Hair follicle dermal papilla cell (primary cell): Measurements from ENCODE around the gene ZNF134. TPM values are rescaled to one million over a fixed set of nuclear protein-coding genes. Genes with fewer than 3 reads are reported as not detected.

Experiments used
- total RNA-seq: library from RNA; depleted of rRNA; stranded (reverse); fragments of >200 nt; gene quantifications from 2 replicates; pipeline ENCODE4 v1.2.3, GENCODE V29; 2012

Gene ZNF134
- total RNA-seq = 33.9 and 40.4 TPM in 2 replicates

DNA sequence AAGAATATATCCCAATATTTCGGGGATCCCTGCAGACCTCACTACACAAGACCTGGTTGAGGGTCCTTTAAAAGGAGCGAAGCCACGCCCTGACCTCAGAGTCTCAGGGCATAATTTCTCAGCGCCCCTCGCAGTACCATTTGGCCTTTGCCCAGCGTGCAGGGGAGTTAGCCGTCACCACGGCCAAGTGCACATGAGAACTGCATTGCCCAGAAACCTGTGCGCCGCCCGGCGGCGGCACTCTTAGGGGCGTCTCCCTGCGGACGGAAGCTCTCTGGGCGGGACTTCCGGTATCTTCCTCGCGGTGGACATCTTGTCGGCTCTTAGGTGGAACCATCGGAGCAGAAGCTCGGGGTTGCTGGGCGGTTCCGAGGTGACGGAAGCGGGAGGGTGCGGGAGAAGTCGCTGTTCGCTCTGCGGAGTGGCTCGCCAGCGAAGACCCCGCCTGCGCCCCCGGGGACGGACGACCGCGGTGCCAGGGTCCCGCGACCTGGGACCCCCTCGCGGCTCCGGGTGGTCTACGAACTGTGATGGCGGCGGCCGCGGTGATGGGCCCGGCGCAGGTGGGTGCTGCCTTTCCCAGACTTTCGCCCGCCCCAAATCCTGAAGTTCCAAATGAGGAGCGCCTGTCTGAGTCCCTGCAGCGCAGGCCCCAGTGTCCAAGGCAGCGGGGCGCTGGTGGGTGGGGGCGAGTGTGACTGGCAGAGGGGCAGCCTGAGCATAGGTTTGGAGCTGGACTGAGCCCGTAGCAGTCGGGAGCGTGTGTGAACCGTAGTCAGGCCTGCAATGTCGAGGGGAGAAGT is at the start of gene ZNF134:
TSS of gene ZNF134 (plus strand) at position 302 of the 803 bp plus-strand sequence. CDS start 5,227 bp downstream, outside the sequence.

DNA sequence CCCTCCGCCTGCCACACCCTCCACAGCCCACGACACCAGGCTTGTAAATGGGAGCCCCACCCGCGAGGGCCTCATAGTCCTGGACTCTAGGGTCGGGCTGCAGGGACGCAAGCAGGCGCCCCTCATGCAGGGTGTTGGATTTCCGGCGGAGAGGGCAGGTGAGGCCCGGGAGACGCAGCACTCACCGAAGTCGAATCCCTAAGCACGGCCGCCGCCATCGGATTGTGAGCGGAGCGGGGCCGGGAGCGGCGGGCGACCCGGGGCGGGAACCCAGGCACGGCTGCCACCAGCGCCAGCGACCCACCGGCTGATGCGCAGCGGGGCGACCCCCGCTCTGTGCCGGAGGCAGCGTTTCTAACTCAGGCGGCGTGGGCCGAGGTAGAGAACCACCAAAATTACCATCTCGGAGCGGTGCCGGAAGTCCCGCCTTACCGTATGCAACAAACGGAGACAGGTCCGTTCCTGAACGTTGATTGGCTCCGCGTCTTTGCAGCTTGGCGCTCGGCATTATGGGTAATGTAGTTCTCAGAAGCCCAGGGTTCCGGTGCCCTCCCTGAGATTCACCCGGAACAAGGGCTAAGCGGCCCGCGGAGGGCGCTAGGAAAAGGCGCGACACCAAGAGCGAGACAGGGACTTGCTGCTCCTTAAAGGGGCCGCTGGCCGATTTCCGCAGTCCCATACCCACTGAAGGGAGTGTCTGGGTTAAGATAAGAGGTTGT is 35.4 kb upstream of the ZNF134 start, which contains the start of gene ZNF416:
TSS of gene ZNF416 (minus strand) at position 425 of the 719 bp plus-strand sequence. CDS start at position 218, 207 bp downstream.

DNA sequence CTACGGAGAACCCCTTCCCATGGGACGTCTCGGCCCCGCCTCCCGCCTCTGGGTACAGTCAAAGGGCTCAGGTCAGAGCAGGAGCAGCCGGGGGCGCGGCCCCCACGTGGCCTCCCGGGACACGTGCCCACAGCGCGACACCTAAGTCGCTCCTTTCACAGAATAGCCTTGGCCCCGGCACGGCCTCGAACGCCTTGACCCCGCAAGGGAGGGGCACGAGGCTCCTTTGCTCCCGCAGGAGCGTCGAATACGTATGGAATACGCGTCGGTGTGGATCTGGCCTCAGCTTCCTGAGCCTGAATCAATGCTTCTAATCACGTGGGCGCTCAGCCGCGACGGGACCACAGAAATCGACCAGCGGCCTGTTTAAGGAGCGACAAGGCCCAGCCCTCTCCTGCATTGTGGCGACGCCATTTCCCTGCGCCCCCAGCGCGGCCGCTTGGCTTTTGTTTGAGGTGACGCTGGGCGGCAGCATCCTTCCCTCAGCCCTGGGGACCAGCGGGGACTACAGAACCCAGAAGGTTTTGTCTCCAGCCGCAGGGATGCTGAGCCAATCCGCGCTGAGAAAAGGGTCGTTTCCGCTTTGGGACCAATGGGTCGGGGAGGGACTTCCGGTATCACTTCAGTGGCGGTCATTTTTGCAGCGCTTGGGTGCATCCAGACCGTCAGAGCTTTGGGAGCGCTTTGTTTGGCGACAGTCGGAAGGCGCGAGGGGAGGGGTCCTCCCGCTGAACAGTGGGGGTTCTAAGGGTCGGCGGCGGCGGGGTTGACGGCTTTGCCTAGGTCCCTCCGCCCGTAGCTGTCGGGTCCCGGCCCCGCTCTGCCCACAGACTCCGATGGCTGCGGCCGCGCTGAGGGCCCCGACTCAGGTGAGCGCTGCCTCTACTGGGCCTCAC is 30.3 kb upstream of the ZNF134 start, which contains the start of gene ZIK1:
TSS of gene ZIK1 (plus strand) at position 625 of the 896 bp plus-strand sequence. CDS start at position 837, 212 bp downstream.

DNA sequence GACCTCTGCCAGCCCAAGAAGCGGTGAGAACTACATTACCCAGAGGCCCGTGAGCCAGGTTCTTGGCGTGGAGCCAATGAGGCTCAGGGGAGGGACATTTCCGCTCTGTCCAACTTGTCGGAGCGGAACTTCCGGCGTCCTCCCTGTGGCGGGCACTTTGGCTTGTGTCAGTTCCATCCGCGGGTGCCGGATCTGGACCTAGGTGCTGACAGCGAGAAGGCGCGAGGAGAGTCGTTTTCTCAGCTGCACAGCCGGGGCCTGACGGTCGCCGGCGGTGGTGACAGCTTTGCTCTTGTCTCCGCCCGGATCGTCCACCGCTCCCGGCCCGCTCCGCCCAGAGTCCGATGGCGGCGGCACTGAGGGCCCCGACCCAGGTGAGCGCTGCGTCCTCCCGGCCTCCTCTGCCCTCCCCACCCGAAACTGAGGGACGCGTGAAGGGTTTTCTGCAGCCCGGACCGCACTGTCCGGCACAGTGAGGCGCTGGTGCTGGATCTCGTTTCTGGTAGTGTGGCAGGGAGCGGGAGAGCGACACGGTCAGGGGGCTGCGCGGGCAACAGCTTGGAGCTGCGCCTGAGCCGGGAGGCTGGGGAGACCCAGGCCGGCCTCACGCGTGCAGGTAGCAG is 14.2 kb upstream of the ZNF134 start, which contains the start of gene ZNF530:
TSS of gene ZNF530 (plus strand) at position 125 of the 623 bp plus-strand sequence. CDS start 4,461 bp downstream, outside the sequence.

DNA sequence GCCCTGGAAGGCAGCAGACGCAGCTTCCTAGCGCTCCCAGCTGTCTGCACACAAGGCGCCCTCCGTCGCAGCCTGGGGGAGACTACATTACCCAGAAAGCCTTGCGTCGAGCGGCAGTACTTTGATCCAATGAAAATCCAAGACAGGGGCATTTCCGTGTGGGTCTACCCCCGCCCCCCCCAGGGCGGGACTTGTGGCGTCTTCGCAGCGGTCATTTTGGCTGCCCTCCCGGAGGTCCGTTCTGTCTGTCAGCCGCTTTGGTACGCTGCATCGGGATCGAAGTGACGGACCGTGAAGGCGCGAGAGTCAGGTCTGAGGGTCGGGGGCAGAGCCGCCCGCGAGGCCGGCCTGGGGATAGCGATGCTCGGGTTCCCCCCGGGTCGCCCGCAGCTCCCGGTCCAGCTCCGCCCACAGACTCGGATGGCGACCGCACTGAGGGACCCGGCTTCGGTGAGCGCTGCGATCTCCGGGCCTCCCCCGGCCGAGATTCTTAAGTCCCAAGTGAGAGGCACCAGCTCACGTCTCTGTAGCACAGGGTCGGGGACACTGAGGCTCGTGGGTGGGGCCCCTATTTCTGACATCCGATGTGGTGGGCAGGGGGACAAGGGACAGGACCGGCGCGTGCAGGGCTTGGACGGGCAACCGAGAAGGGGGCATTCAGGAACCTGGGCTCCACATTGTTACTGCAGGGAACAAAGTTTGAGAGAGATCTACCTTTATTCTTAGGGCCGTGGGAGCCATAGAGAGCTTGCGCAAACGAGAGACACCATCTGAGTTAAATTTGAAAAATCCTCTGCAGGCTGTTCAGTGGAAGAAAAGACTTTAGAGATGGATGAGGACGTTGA is 19.2 kb downstream of the ZNF134 start, which contains the start of gene ZNF211:
TSS of gene ZNF211 (plus strand) at position 182 of the 845 bp plus-strand sequence. CDS start at position 361, 179 bp downstream.

DNA sequence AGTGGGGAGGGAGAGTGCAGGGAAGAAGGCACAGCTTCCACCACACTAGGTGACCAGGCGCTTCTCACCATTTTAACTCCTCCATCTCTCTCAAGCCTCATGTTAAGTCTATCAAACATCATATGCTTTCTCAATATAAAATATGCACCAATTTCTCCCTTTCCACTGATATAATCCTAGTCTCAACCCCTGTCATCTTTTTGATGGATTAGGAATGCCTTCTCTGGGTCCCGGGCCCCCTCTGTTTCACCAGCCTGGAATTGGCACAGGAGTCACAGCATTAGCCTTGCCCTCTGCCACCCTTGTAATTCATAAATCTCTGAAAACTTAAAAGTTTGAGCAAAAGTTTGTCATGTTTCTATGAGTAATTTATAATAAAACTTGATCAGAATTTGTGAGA is 54.6 kb downstream of the ZNF134 start, which contains the start of gene ZSCAN4:
TSS of gene ZSCAN4 (plus strand) at position 301 of the 400 bp plus-strand sequence. CDS start 7,211 bp downstream, outside the sequence.

Other genes with a start within 250 kb of the ZNF134 start
- gene ZNF548, start 224.4 kb upstream of the ZNF134 start, total RNA-seq = 25.4 and 30.2 TPM in 2 replicates
- 14.7 and 14.8 TPM in 2 replicates for gene ZNF17, start 203.1 kb upstream of the ZNF134 start, total RNA-seq
- gene ZNF749, start 178.9 kb upstream of the ZNF134 start, total RNA-seq = 7.6 and 9.8 TPM in 2 replicates
- 0.49 and 0.81 TPM in 2 replicates for gene VN1R1, start 157.1 kb upstream of the ZNF134 start, total RNA-seq
- 21.7 and 23.2 TPM in 2 replicates for gene ZNF772, start 136.7 kb upstream of the ZNF134 start, total RNA-seq
- gene ZNF419, start 126.5 kb upstream of the ZNF134 start, total RNA-seq = 12.0 and 13.1 TPM in 2 replicates
- 24.3 and 31.8 TPM in 2 replicates for gene ZNF773, start 114.3 kb upstream of the ZNF134 start, total RNA-seq
- gene ZNF549, start 86.9 kb upstream of the ZNF134 start, total RNA-seq = 7.0 and 8.8 TPM in 2 replicates
- gene ZNF550, start 54.4 kb upstream of the ZNF134 start, total RNA-seq = 7.3 and 9.4 TPM in 2 replicates
- gene ZNF416, start 35.3 kb upstream of the ZNF134 start, total RNA-seq = 11.2 and 11.3 TPM in 2 replicates
- 11.5 and 13.8 TPM in 2 replicates for gene ZIK1, start 30.1 kb upstream of the ZNF134 start, total RNA-seq
- gene ZNF530, start 14.4 kb upstream of the ZNF134 start, total RNA-seq = 3.8 and 5.0 TPM in 2 replicates
- 9.2 and 9.6 TPM in 2 replicates for gene ZNF211, start 18.9 kb downstream of the ZNF134 start, total RNA-seq
- not detected in 2 replicates for gene ZSCAN4, start 54.7 kb downstream of the ZNF134 start, total RNA-seq
- gene ZNF551, start 67.7 kb downstream of the ZNF134 start, total RNA-seq = 12.6 and 13.6 TPM in 2 replicates
- gene ZNF154, start 95.0 kb downstream of the ZNF134 start, total RNA-seq = 6.0 and 7.6 TPM in 2 replicates
- 9.6 and 10.1 TPM in 2 replicates for gene ZNF671, start 113.4 kb downstream of the ZNF134 start, total RNA-seq
- 16.0 and 19.5 TPM in 2 replicates for gene ZNF776, start 132.6 kb downstream of the ZNF134 start, total RNA-seq
- gene ZNF586, start 155.4 kb downstream of the ZNF134 start, total RNA-seq = 15.3 and 17.0 TPM in 2 replicates
- gene ZNF552, start 200.7 kb downstream of the ZNF134 start, total RNA-seq = 4.5 and 6.0 TPM in 2 replicates
- 25.1 and 29.4 TPM in 2 replicates for gene ZNF587B, start 216.1 kb downstream of the ZNF134 start, total RNA-seq
- 34.4 and 52.9 TPM in 2 replicates for gene ZNF587, start 235.6 kb downstream of the ZNF134 start, total RNA-seq